Vagina (tissue), 2 donors: ENCODE measurements around the gene ERICH3. TPM values are rescaled to one million over a fixed set of nuclear protein-coding genes. Genes with fewer than 3 reads are reported as not detected.
A peak's percentile ranks its signal among the peaks of the same experiment; 100 is the strongest.

Experiments used
- DNase-seq, 2 donors: peaks; one replicate each; pipeline ENCODE4 v3.0.0-alpha.2; 2017; ENCODE audit errors: extremely low spot score in 2 of 2
- H3K27ac ChIP-seq: fragments of 200-600 bp; sonication (generic); one replicate; pipeline ENCODE4 v1.5.1; 2019
- H3K27me3 ChIP-seq: fragments of 200-600 bp; sonication (generic); one replicate; pipeline ENCODE4 v1.5.1; 2019
- H3K36me3 ChIP-seq, 2 donors: fragments of 200-600 bp; sonication (generic); one replicate each; pipeline ENCODE4 v1.5.1; 2017 to 2019
- H3K4me1 ChIP-seq: fragments of 200-600 bp; sonication (generic); one replicate; pipeline ENCODE4 v1.5.1; 2019
- H3K4me3 ChIP-seq, 2 donors: fragments of 200-600 bp; sonication (generic); 1 replicate in 1 of 2; 2 replicates in 1 of 2; pipeline ENCODE4 v1.5.1; 2016 to 2019
- H3K9me3 ChIP-seq: fragments of 200-600 bp; sonication (generic); one replicate; pipeline ENCODE4 v1.5.1; 2019
- CTCF ChIP-seq, 3 experiments: fragments of 450-650 bp in 2 of 3; fragments of 200-600 bp in 1 of 3; sonication (generic) in 1 of 3; IDR thresholded peaks; one replicate each; pipeline ENCODE4 v1.5.1; 2017 to 2019; ENCODE audit warnings: antibody characterized with exemption in 3 of 3, mild to moderate bottlenecking in 2 of 3, moderate library complexity in 2 of 3
- POLR2A ChIP-seq, 2 donors: fragments of 450-650 bp; IDR thresholded peaks; one replicate each; pipeline ENCODE4 v1.6.1; 2017; ENCODE audit warnings: antibody characterized with exemption in 2 of 2, mild to moderate bottlenecking in 2 of 2, moderate library complexity in 2 of 2
- POLR2AphosphoS5 ChIP-seq, 2 donors: sonication (generic); formaldehyde crosslinking; IDR thresholded peaks; one replicate each; pipeline ENCODE4 v1.9.0; 2017; ENCODE audit warnings: antibody characterized with exemption in 2 of 2, mild to moderate bottlenecking in 2 of 2, low read depth in 1 of 2; ENCODE audit not compliant: insufficient read depth in 1 of 2
- intact Hi-C: fragments of 100-400 bp; cut with DNase I; formaldehyde crosslinking; loops from one replicate; pipeline ENCODE4 v1.15.1; 2023
- total RNA-seq: library from RNA; depleted of rRNA; stranded (reverse); fragments of >200 nt; gene quantifications from one replicate; pipeline ENCODE4 v1.2.3, GENCODE V29; 2016

Gene ERICH3
- total RNA-seq, 1 donor from 2014 or later, result 0.49 TPM

GRCh38 chr1:74693473-74693872 is 19.9 kb upstream of the ERICH3 start:
- no peaks in the 10 kb centered on the region for H3K36me3 ChIP-seq
- no peak overlapping the region for H3K27ac ChIP-seq
- no peak for TF ChIP-seq POLR2A (IDR thresholded peaks at IDR 0.05)
- TF ChIP-seq CTCF (IDR thresholded peaks at IDR 0.05), result no peak
- no peak for TF ChIP-seq POLR2AphosphoS5 (IDR thresholded peaks at IDR 0.05; ENCODE audit: insufficient read depth in 1 of 2, low read depth in 1 of 2)
- intact Hi-C loops, result no loop called here
- H3K4me3 ChIP-seq, result no peak overlapping the region
- no peaks in the 10 kb centered on the region for H3K4me1 ChIP-seq
- no peak for DNase-seq
- no peaks in the 10 kb centered on the region for H3K27me3 ChIP-seq
- no peaks in the 10 kb centered on the region for H3K9me3 ChIP-seq

GRCh38 chr1:74690909-74691308 is 17.3 kb upstream of the ERICH3 start:
- no peaks in the 10 kb centered on the region for H3K27me3 ChIP-seq
- no peak overlapping the region for H3K4me3 ChIP-seq
- no peak overlapping the region for H3K27ac ChIP-seq
- no peaks in the 10 kb centered on the region for H3K36me3 ChIP-seq
- no peaks in the 10 kb centered on the region for H3K9me3 ChIP-seq
- intact Hi-C loops, result no loop called here
- no peaks in the 10 kb centered on the region for H3K4me1 ChIP-seq
- no peak for DNase-seq
- TF ChIP-seq POLR2AphosphoS5 (IDR thresholded peaks at IDR 0.05; ENCODE audit: insufficient read depth in 1 of 2, low read depth in 1 of 2) (no peak), POLR2A (IDR thresholded peaks at IDR 0.05) (no peak), CTCF (IDR thresholded peaks at IDR 0.05) (no peak)

DNA sequence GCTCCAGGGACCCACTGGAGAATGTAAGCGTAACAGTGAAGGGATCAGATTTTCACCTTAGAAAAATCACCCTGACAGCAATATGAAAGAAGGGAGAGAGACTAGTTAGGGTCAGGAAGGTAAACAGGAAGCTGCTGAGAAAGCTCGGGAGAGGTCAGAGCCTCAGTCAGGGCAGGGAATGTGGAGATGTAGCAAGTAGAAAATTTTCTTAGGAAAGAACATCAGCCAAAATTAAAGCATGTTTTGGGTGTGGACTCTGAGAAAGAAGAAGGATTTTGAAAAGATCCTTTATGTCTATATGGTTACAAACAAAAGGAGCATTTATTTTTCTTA is 16.7 kb upstream of the ERICH3 start:
- DNase-seq, result no peak
- TF ChIP-seq CTCF (IDR thresholded peaks at IDR 0.05) (no peak), POLR2AphosphoS5 (IDR thresholded peaks at IDR 0.05; ENCODE audit: insufficient read depth in 1 of 2, low read depth in 1 of 2) (no peak), POLR2A (IDR thresholded peaks at IDR 0.05) (no peak)
- no peaks in the 10 kb centered on the region for H3K27me3 ChIP-seq
- no peak overlapping the region for H3K4me3 ChIP-seq
- H3K9me3 ChIP-seq, result no peaks in the 10 kb centered on the region
- intact Hi-C loops, result no loop called here
- no peaks in the 10 kb centered on the region for H3K4me1 ChIP-seq
- no peaks in the 10 kb centered on the region for H3K36me3 ChIP-seq
- H3K27ac ChIP-seq, result no peak overlapping the region

GRCh38 chr1:74689621-74690363 is 16.2 kb upstream of the ERICH3 start:
- Histone ChIP-seq H3K27ac (no peak overlapping the region), H3K27me3 (no peaks in the 10 kb centered on the region), H3K36me3 (no peaks in the 10 kb centered on the region), H3K9me3 (no peaks in the 10 kb centered on the region), H3K4me1 (no peaks in the 10 kb centered on the region), H3K4me3 (no peak overlapping the region)
- TF ChIP-seq POLR2AphosphoS5 (IDR thresholded peaks at IDR 0.05; ENCODE audit: insufficient read depth in 1 of 2, low read depth in 1 of 2) (peak in 1 of 2 donors; percentile 51), POLR2A (IDR thresholded peaks at IDR 0.05) (no peak), CTCF (IDR thresholded peaks at IDR 0.05) (peak; percentile 27 to 71 (median 67))
- intact Hi-C loops, result no loop called here
- no peak for DNase-seq

DNA sequence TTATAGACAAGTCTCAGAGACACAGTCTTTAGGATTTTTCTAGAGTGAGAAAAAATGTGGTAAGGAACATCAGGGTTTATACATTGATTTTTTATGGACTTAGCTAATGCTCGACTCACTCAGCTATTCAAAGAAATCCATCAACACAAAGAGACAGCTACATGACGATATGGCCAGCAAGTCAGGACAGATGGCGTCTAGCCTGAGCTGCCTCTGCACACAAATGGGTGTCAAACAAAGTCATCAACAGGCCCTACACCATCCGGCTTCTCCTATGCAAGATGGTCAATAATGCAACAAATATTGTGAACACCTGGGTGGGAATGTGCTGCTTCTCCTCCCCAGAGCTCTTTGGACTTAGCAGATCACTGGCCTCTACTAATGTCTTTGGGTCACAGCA is 13.3 kb upstream of the ERICH3 start:
- Histone ChIP-seq H3K9me3 (no peaks in the 10 kb centered on the region), H3K27me3 (no peaks in the 10 kb centered on the region), H3K4me3 (no peak overlapping the region), H3K27ac (no peak overlapping the region), H3K4me1 (no peaks in the 10 kb centered on the region), H3K36me3 (no peaks in the 10 kb centered on the region)
- no peak for DNase-seq
- intact Hi-C loops, result no loop called here
- TF ChIP-seq CTCF (IDR thresholded peaks at IDR 0.05), result no peak
- no peak for TF ChIP-seq POLR2AphosphoS5 (IDR thresholded peaks at IDR 0.05; ENCODE audit: insufficient read depth in 1 of 2, low read depth in 1 of 2)
- no peak for TF ChIP-seq POLR2A (IDR thresholded peaks at IDR 0.05)
